GM18858 (cell line): ENCODE data around the gene ZNRF3.
"Not testable (repeated sequence)": the region's sequence is repeated elsewhere in the genome, so short reads cannot be mapped to it uniquely, and the experiment has no call there.

Experiments used
- ATAC-seq: cut with Tn5 transposase; IDR thresholded peaks from one replicate; pipeline ENCODE4 v1.9.1; 2021; ENCODE audit not compliant: unreplicated experiment

The ZNRF3 gene

DNA sequence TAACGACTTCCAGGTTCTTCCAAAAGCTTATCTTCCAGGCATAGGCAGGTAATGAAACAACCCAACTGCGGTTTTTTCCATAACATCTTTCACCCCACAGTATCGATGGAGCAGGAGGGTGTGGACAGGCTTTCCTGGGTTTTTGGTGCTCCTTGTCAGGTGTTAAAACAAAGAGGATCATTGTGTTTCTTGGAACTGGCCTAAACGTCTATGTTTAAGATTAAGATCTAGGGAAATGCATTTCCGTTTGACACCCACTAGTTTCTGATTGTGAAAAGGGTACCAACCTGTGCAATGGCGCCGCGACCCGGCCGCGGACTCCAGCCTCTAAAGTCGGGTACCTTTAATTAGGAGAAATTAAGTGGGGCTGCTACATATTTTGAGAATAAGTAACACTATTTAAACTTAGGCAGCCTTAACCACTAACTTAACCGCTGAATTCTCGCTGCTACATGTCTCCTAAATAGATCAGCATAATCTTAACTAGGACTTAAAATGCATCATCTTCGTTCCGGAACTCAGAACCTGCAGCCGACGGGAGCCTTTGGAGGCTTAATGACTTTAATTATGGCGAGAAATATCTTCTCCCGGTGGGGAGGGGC is 146.7 kb downstream of the ZNRF3 start:
- ATAC-seq, result no peak

DNA sequence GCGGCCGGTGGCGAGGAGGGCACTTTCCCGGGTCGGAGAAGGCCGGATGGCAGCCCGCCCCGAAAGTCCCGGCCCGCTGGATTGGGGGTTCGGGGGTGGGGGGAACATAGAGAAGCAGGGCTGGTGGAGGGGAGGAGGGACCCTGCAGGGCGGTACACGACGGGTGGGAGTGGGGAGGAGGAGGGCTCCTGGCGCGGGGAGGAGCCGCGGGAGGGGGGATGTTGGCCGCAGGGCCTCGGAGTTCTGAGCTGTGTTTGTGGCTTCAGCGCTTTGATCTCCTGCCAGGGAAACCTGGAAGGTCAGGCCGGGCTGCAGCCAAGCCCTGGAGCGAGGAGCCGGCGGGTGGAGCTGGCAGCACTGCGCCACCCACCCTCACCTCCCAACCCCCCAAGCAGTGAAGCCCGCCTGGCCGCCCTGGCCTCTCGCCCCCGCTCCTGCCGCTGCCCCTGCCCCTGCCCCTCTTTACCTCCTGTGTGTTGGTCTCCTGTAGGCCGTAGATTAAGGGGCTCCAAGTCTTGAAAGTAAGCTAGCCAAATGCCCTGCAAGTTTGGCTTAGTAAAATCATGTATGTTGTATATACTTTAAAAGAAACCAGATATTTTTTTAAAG is 147.3 kb downstream of the ZNRF3 start:
- no peak for ATAC-seq

DNA sequence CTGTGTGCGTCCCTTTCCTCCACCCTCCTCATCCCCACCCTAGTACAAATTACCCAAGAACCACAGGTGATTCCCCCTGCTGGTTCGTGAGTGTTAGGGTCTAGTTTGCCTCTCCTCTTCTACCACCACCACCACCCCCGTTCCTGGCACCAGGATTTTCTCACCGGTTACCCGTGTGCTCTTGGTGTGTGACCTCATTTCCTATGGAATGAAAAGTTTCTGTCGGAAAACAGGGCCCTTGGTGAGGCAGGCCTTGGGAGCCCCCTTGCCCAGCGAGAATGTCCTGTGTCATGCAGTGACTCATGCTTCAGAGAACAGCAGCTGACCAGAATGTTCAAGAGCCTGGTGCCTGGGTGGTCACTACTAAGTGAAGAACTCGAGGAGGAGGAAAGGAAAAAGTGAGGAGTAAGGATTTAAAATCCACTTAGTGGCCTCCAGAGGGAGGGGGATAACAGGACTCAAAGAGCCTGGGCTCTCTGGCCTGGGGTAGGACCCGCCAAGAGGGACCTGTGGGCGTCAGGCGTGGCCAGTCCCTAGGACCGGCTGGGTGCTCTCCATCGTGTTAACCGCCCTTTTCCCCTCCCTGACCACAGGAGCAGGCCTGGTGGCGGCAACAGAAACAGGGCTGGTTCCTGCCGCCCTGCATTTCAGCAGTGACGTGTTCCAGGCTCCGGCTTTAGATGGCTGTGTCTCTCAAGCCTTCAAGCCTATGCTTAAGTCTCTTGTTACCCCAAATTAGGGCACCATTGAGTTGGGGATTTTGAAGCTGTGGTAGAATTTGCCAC is 148.0 kb downstream of the ZNRF3 start:
- ATAC-seq, result no peak

DNA sequence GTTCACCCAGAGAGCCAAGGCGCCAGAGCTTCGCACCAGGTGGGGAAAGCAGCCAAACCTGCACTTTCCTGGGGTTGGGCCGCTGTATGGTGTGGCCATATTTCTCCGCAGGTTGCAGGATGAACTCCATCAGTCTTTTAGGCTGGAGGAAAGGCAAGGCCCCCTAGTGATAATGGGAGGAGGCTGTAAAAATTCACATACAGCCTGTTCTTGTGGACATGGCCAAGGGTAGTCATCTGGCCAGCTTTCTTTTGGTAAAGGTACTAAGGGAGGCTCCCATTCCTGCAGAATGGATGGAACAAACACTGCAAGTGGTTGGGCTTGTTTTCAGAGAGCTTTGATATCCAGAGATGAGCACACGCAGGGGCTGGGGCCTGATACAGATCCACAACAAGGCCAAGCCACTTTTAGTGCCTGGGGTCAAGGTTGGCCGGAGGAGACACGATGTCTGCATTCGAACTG is 148.7 kb downstream of the ZNRF3 start:
- no peak for ATAC-seq

DNA sequence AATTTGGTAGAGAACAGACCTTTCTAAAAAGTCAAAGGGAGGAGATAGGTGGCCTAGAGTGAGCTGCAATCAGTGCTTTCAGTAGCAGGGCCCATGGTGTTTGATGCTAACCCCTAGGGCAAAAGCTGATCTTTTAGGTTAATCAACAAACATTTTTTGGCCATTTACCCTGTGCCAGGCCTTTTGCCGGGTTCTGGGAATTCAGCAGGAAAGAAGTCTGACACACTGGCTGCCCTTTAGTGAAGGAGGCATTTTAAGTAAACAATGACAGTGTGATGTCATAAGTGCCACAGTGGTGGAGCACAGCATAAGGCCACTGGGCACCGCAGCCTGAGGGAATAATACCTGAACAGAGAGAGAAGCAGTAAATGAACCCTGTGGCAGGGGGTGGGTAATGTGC is 149.2 kb downstream of the ZNRF3 start:
- ATAC-seq, result no peak

DNA sequence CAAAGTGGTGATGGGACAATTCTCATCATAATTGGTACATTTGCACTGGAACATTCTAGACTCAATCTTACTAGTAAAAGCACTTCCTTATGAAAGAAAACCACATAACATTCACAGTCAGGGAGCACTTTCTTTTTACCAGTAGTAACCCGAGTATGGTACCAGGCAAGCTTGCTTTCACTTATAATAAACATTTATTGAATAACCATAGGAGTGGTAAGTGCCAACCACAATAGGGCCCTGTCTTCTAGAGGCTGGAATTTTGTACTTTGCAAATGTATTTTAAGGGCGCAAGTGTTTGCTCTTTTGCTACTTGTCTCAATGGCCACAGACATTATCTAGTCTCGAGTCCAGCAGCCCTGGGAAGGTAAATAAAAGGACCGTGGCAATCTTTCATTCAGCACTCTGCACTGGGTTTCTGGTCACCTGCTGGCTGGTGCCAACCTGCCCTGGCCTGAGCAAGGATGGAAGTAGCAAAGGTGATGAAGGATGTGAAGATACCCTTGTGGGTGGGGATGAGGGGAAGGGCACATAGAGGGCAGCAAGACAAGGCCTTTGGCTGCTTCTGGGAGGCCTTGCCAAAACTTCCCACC is 154.1 kb downstream of the ZNRF3 start:
- no peak for ATAC-seq

DNA sequence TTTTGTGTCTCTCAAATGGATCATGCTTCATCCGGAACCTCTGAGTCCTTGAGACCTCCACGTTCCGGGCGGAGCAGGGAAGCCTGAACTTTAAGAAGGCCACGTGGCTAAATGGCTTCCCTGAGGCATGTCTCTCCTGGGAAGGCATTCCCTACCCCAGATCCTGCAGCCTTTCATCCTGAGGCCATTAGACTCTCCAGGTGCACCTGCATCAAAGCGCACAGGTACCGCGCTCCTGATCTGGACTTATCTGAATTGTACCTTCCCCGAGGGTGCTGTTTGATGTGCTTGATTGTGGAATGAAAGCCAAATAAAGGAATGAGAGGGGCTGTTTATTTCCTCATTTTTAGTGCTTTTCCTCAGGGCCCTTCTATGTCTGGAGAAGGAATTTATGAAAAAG is 155.8 kb downstream of the ZNRF3 start:
- no peak for ATAC-seq

DNA sequence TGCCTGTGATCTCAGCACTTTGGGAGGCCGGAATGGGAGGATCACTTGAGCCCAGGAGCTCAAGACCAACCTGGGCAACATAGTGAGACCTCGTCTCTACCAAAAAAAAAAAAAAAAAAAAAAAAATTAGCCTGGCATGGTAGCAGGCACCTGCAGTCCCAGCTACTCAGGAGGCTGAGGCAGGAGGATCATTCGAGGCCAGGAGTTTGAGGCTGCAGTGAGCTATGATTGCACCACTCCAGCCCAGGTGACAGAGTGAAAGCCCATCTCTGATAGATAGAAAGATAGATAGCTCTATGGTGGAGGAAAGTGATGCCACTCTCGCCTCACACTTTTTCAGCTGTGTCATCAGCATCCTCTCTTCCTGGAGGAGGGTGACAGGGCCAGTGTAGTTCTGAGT is 156.3 kb downstream of the ZNRF3 start:
- not testable (repeated sequence) for ATAC-seq

DNA sequence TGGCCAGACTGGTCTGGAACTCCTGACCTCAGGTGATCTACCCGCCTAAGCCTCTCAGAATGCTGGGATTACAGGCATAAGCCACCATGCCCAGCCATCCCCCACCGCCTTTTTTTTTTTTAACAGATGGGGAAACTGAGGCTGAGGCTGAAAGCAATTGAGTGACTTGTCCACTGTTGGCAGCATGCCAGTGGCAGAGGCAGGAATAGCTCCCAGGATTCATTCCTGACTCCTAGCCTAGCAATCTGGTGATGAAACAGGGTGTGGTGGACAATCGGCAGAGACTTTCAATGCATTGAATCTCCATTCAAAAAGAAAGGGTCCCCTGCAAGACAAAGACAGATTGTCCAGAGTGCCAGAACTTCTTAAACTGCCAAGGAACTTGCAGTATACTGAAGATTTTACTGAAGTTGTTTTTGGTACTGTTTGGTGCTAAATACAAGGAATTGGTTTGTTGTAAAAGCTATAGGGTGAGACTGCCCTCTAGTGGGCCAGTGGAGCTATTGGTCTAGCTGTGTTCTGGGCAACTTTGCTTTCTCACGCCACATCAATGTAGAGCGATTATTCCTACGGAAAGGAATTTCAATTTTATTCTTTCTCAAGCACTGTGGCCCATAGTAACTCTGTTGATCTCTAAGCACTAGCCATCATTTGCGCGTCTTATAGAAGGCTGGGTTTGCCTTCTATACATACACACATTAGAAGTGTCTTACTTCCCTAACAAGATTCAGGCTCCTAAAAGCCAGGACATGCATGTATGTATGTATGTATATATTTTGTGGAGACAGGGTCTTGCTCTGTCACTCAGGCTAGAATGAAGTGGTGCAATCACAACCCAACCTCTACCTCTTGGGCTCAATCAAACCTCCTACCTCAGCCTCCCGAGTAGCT is 157.3 kb downstream of the ZNRF3 start:
- ATAC-seq, result no peak

DNA sequence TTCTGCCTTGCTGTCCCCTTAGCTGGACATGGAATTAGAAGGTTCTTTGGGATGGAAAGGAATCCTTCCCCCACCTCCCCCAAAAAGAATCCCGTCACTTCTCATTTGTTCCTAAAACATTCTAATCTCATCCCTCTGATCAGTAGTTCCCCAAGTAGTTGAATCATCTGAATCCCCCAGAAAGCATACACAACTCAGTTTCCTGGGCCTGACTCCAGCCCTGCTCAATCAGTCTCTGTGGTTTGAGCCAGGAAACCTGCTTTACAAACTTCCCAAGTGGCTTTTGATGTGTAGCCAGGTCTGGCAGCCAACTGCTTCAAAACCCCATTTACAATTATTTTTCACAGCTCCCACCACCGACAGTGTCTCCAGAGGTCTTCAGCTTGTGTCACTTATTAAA is 158.0 kb downstream of the ZNRF3 start:
- ATAC-seq, result no peak

DNA sequence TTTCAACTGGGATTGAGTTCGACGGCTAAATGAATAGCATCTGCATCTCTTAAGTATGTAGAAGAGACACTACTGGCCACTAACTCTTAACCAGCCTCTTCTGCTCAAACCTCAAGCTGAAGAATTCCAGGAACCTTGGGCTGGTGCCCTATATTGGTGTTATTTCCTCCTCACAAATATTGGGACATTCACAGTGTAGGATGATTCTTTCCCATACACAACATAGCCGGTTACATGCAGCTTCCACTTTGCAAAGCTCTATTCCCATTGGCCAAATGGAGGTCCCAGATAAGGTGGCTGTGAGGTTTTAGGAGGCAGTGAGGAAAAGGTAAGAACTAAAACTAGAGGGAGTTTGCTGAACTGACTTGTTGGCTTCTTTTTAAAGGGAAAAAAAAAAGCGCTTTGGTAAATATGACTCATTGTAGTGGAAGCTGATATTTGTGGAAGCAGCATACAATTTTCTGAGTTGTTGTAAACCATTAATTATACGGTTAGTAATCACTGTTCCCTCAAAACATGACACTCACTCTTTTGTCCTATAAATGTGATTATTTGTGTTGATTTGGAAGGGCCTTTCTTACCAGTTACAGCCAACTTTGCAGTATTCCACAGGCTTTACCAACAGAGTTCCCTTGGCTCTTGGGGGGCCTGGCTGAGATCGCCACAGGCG is 160.7 kb downstream of the ZNRF3 start:
- no peak for ATAC-seq

DNA sequence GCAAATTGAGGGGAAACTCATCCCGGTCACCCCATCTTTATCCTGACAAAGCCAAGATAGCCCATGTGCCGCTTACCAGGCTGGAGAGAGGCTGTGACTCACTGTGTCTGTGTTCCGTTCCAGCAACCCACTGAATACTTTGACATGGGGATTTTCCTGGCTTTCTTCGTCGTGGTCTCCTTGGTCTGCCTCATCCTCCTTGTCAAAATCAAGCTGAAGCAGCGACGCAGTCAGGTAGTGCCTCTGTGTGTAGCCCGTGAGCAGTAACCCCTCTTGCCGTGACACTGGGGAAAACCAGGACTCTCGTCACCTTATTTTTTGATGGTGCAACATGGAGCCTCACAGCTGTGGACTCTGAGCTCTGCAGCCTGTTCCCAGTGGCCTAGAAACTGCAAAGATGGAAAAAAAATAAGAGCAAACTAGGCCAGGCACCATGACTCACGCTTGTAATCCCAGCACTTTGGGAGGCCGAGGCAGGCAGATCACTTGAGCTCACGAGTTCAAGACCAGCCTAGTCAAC is 161.3 kb downstream of the ZNRF3 start:
- ATAC-seq, result no peak

DNA sequence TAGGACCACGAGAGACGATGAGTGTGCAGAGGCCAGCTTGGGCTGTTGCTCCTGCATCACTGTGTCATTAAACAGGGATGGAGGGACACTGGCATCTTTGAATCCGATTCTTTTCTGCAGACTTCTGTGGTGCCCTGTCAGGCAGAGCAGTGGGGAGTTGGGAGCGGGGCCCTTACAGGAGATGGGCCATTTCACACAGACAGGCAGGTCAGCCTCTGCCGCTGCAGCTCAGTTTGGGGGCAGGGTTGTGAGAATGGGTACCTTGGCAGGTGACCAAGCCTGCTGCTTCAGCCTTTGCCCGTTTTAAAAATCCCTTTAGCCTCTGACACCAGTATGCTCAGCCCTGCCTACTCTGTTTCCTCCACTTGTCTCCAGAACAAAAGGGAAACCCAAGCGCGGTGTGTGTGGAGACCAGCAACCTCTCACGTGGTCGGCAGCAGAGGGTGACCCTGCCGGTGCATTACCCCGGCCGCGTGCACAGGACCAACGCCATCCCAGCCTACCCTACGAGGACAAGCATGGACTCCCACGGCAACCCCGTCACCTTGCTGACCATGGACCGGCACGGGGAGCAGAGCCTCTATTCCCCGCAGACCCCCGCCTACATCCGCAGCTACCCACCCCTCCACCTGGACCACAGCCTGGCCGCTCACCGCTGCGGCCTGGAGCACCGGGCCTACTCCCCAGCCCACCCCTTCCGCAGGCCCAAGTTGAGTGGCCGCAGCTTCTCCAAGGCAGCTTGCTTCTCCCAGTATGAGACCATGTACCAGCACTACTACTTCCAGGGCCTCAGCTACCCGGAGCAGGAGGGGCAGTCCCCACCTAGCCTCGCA is 165.7 kb downstream of the ZNRF3 start:
- ATAC-seq, result no peak

DNA sequence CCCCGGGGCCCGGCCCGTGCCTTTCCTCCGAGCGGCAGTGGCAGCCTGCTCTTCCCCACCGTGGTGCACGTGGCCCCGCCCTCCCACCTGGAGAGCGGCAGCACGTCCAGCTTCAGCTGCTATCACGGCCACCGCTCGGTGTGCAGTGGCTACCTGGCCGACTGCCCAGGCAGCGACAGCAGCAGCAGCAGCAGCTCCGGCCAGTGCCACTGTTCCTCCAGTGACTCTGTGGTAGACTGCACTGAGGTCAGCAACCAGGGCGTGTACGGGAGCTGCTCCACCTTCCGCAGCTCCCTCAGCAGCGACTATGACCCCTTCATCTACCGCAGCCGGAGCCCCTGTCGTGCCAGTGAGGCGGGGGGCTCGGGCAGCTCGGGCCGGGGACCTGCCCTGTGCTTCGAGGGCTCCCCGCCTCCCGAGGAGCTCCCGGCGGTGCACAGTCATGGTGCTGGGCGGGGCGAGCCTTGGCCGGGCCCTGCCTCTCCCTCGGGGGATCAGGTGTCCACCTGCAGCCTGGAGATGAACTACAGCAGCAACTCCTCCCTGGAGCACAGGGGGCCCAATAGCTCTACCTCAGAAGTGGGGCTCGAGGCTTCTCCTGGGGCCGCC is 166.4 kb downstream of the ZNRF3 start:
- no peak for ATAC-seq

DNA sequence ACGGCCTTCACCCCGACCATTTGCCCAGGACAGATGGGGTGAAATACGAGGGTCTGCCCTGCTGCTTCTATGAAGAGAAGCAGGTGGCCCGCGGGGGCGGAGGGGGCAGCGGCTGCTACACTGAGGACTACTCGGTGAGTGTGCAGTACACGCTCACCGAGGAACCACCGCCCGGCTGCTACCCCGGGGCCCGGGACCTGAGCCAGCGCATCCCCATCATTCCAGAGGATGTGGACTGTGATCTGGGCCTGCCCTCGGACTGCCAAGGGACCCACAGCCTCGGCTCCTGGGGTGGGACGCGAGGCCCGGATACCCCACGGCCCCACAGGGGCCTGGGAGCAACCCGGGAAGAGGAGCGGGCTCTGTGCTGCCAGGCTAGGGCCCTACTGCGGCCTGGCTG is 167.1 kb downstream of the ZNRF3 start:
- ATAC-seq, result no peak

DNA sequence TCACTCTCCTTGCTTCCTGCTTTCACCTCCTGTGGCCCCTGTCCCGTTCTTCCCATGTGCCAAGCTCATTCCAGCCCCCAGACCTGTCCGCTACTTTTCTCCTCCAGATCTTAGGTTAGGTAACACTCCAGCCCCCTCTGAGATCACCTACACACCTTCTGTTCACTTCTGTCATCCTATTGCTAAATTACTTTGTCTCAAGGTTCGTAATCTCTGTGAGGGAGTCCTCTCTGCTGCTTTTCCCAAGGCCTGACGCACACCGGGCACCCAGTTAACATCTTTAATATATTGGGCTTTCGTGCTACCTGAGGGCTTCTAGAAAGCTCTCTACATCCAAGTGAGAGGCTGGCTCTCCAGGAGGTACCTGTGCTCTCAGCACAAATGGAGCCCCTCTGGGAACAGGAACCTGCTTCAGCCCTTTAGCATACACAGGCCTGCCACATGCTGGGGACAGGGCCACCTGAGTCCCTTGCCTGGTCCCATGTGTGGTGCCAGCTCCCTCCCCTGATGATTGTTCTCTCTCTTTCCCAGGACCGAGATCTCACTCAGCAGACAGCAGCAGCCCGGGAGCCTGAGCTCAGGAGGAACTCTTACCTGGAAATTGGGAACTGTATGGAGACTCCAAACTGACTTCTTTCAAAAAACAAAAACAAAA is 169.8 kb downstream of the ZNRF3 start:
- ATAC-seq, result no peak

DNA sequence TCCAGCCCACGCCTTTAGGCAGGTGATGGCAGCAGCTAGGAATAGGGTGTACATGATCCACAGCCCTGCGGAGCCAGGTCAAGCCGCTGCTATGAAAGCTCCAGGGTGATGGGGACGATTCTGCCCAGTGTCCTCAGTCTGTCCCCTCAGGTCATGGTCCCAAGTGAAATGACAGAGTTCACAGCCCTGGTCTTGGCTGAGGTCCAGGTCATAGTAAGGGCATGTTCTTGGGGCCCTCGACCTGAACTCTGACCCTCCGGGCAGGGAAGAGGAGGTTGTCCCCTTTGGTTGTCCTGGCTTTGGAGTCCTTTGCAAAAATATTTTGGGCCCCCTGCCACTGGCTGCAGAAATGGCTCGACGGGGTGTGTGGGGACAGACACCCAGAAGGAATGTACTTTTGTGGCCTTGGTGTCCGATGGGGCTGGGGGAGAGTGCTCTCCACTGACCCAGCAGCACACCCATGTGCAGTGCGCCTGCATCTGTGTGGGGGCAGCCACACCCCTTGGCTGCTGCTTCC is 170.9 kb downstream of the ZNRF3 start:
- no peak for ATAC-seq

DNA sequence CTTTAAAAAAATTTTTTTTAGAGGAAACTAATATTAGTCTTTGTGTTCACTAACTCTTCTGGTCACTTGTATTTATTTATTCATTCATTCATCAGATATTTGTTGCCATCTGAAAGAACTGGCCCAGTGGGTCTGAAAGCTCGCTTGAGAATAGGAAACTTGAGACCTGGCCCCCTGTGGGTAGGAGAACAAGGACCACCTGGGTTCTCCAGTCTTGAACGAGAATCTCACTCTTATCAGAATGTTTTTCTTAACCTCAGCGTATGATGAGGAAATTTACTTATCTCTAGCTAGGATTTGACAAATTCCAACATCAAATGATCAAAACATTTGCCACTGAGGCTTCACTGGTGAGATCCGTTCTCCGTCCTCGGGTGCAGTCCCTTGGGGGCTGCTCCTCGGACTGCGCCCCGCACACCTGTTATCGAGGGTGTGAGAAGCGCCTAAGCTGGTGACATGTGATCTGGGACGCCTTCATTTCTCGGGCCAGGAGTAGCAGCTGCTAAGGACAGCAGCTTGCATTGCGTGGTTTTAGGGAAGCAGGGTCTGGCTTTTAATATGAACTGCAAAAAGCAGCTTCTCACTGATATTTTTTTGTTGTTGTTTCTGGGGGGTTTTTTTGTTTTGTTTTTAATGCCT is 171.9 kb downstream of the ZNRF3 start:
- ATAC-seq, result no peak
